HepG2 (cell line): ENCODE results near the gene MED12L. TPM values are rescaled to one million over a fixed set of nuclear protein-coding genes. Genes with fewer than 3 reads are reported as not detected.

Experiments used
- ATAC-seq: fragments of 200-7000 bp; cut with Tn5 transposase; 3 replicates; pipeline ENCODE4 v1.9.1; 2020; ENCODE audit warnings: mild to moderate bottlenecking, moderate library complexity
- BruUV-seq: library from RNA; stranded (reverse); fragments of 400-500 nt; replicated peaks from 2 replicates; lab custom pipeline; 2021; lab: Mats Ljungman, UMichigan
- CTCF ChIA-PET: fragments of 300-600 bp; formaldehyde crosslinking; extraction: SDS; loops from one replicate; lab custom pipeline; 2021; ENCODE audit warnings: low total read pairs, inconsistent platforms, low intra/inter-chr PET ratio; lab: Yijun Ruan, JAX
- POLR2A ChIA-PET: fragments of 350-600 bp; sonication (Branson Sonifier 250); formaldehyde crosslinking; loops from one replicate; lab custom pipeline; 2020; ENCODE audit warnings: antibody characterized with exemption, inconsistent platforms; lab: Yijun Ruan, JAX
- DNase-seq: peaks from one replicate; pipeline ENCODE4 v3.0.0-alpha.2; 2015; ENCODE audit warnings: low spot score
- FAIRE-seq: peaks from 3 replicates; lab custom pipeline; 2011; peaks lifted over from hg19 to GRCh38; lab: Jason Lieb, UNC
- H2AFZ ChIP-seq: one replicate; pipeline ENCODE4 v1.6.1; 2011; ENCODE audit warnings: low read length, inconsistent platforms
- H3K27ac ChIP-seq: fragments of 300-600 bp; 3 replicates; pipeline ENCODE4 v1.8.0; 2011; ENCODE audit warnings: mixed run types, mild to moderate bottlenecking, mixed read lengths, low read length, inconsistent platforms; ENCODE audit not compliant: insufficient read depth; ENCODE audit errors: extremely low read length
- H3K27me3 ChIP-seq, 2 experiments: fragments of 200-600 bp in 1 of 2; 2 replicates in 1 of 2; 3 replicates in 1 of 2; pipeline versions ENCODE4 v1.6.0 to v1.8.0; 2011; ENCODE audit warnings: low read length in 2 of 2, mild to moderate bottlenecking in 2 of 2, moderate library complexity in 2 of 2, inconsistent platforms in 1 of 2; ENCODE audit not compliant: insufficient read depth in 2 of 2, control insufficient read depth in 1 of 2
- H3K36me3 ChIP-seq, 2 experiments: fragments of 200-600 bp in 1 of 2; replicated peaks in 1 of 2; 2 replicates in 1 of 2; 3 replicates in 1 of 2; pipeline versions ENCODE4 v1.5.1 to v1.8.0; 2011; ENCODE audit warnings: low read length in 2 of 2, inconsistent platforms in 1 of 2; ENCODE audit not compliant: insufficient read depth in 2 of 2, control insufficient read depth in 1 of 2
- H3K4me1 ChIP-seq: 2 replicates; pipeline ENCODE4 v1.5.1; 2012; ENCODE audit warnings: low read length, inconsistent platforms; ENCODE audit not compliant: insufficient read depth
- H3K4me2 ChIP-seq: 2 replicates; pipeline ENCODE4 v1.6.0; 2011; ENCODE audit warnings: low read depth, low read length, inconsistent platforms
- H3K4me3 ChIP-seq, 3 experiments: fragments of 200-600 bp in 1 of 3; sonication (generic), shearing (Covaris generic) in 1 of 3; replicated peaks in 1 of 3; 2 replicates each; pipeline ENCODE4 v1.5.1; 2011 to 2016; ENCODE audit warnings: low read length in 3 of 3, inconsistent platforms in 2 of 3, low read depth in 2 of 3, mild to moderate bottlenecking in 2 of 3, control low read depth in 1 of 3, mixed read lengths in 1 of 3; ENCODE audit not compliant: insufficient read depth in 1 of 3
- H3K79me2 ChIP-seq: one replicate; pipeline ENCODE4 v1.6.1; 2011; ENCODE audit warnings: low read length, inconsistent platforms; ENCODE audit not compliant: insufficient read depth
- H3K9ac ChIP-seq: 2 replicates; pipeline ENCODE4 v1.6.0; 2011; ENCODE audit warnings: mild to moderate bottlenecking, low read depth, low read length, inconsistent platforms; ENCODE audit not compliant: insufficient read depth
- H3K9me3 ChIP-seq: 2 replicates; pipeline ENCODE4 v1.5.1; 2012; ENCODE audit warnings: mild to moderate bottlenecking, low read length
- H4K20me1 ChIP-seq: 2 replicates; pipeline ENCODE4 v1.6.0; 2011; ENCODE audit warnings: inconsistent platforms, mild to moderate bottlenecking, low read length, moderate library complexity; ENCODE audit not compliant: insufficient read depth
- NFE2 ChIP-seq: sonication (generic); formaldehyde crosslinking; IDR thresholded peaks from 2 replicates; pipeline ENCODE4 v1.4.0; 2020; ENCODE audit warnings: missing genetic modification reagents
- NR2C2 ChIP-seq: sonication (generic); formaldehyde crosslinking; IDR thresholded peaks from 2 replicates; pipeline ENCODE4 v1.4.0; 2020; ENCODE audit warnings: missing genetic modification reagents, mild to moderate bottlenecking, moderate library complexity, borderline replicate concordance
- ONECUT2 ChIP-seq: sonication (generic); formaldehyde crosslinking; IDR thresholded peaks from 2 replicates; pipeline ENCODE4 v1.4.0; 2020; ENCODE audit warnings: missing genetic modification reagents
- RAD51 ChIP-seq: fragments of 450-650 bp; IDR thresholded peaks from 2 replicates; pipeline ENCODE4 v1.6.1; 2016; ENCODE audit warnings: borderline replicate concordance
- RFXANK ChIP-seq: IDR thresholded peaks from 2 replicates; pipeline ENCODE4 v1.6.1; 2016
- SNAPC2 ChIP-seq: sonication (generic); formaldehyde crosslinking; IDR thresholded peaks from 2 replicates; pipeline ENCODE4 v1.8.1; 2022; ENCODE audit warnings: mild to moderate bottlenecking, missing genetic modification reagents
- ZNF124 ChIP-seq: sonication (generic); formaldehyde crosslinking; IDR thresholded peaks from 2 replicates; pipeline ENCODE4 v1.4.0; 2020; ENCODE audit warnings: missing genetic modification reagents
- ZNF232 ChIP-seq: sonication (generic); formaldehyde crosslinking; IDR thresholded peaks from 2 replicates; pipeline ENCODE4 v1.4.0; 2020; ENCODE audit warnings: missing genetic modification reagents, borderline replicate concordance
- ZNF672 ChIP-seq: sonication (generic); formaldehyde crosslinking; IDR thresholded peaks from 2 replicates; pipeline ENCODE4 v1.8.1; 2022; ENCODE audit warnings: missing genetic modification reagents
- ZNF841 ChIP-seq: sonication (generic); formaldehyde crosslinking; IDR thresholded peaks from 2 replicates; pipeline ENCODE4 v1.8.1; 2023; ENCODE audit warnings: missing genetic modification reagents, borderline replicate concordance
- WGBS: methylation state at CpG from one replicate; pipeline ENCODE4 v1.1.6; 2017; ENCODE audit warnings: low lambda C conversion rate; 5-methylcytosine and 5-hydroxymethylcytosine counted together
- in situ Hi-C: cut with HindIII; loops from 2 replicates; pipeline ENCODE4 v1.10.0; 2017; ENCODE audit warnings: low pct_unique_long_range_greater_than_20kb; ENCODE audit not compliant: extremely low pct_ligation_motif_present
- intact Hi-C: fragments of 100-400 bp; cut with micrococcal nuclease; formaldehyde crosslinking; loops from one replicate; pipeline ENCODE4 v1.10.0; 2022; ENCODE audit not compliant: unreplicated experiment
- polyA plus RNA-seq, 8 experiments: library from polyadenylated mRNA; depleted of rRNA in 3 of 8; stranded (reverse) in 7 of 8; unstranded in 1 of 8; fragments of >200 nt; fragmentation: Illumina TruSeq in 4 of 8; extraction: Trizol in 4 of 8; gene quantifications; 2 replicates each; pipeline versions ENCODE4 v1.2.1 to v1.2.3, GENCODE V29; 2011 to 2016; ENCODE audit warnings: low read depth in 4 of 8, missing spikeins in 1 of 8, mixed read lengths in 1 of 8; ENCODE audit not compliant: insufficient read depth in 1 of 8
- total RNA-seq, 5 experiments: library from RNA; depleted of rRNA; stranded (reverse); fragments of >200 nt; fragmentation: Illumina TruSeq; extraction: Trizol; gene quantifications; 2 replicates each; pipeline ENCODE4 v1.2.3, GENCODE V29; 2016; ENCODE audit warnings: low read depth in 1 of 5
- TF ChIP-seq, protein P1 (sequence below): sonication (generic); formaldehyde crosslinking; IDR thresholded peaks from 2 replicates; pipeline ENCODE4 v1.8.1; 2022; ENCODE audit warnings: low read depth, mild to moderate bottlenecking, missing genetic modification reagents
- TF ChIP-seq, protein P2 (sequence below): sonication (generic); formaldehyde crosslinking; IDR thresholded peaks from 2 replicates; pipeline ENCODE4 v1.4.0; 2020; ENCODE audit warnings: missing genetic modification reagents
- TF ChIP-seq, protein P3 (sequence below), 2 experiments: sonication (generic) in 1 of 2; formaldehyde crosslinking in 1 of 2; IDR thresholded peaks; 2 replicates each; pipeline versions ENCODE4 v1.6.1 to v1.9.0; 2014 to 2022; ENCODE audit warnings: antibody characterized with exemption in 1 of 2, borderline replicate concordance in 1 of 2, inconsistent platforms in 1 of 2, low read depth in 1 of 2, missing genetic modification reagents in 1 of 2

MED12L gene
- total and polyA plus RNA-seq, 2 of the 13 experiments (the other 11 are each of a cell fraction or from before 2014, with no cell fraction given): 0.07 to 0.64 TPM

DNA sequence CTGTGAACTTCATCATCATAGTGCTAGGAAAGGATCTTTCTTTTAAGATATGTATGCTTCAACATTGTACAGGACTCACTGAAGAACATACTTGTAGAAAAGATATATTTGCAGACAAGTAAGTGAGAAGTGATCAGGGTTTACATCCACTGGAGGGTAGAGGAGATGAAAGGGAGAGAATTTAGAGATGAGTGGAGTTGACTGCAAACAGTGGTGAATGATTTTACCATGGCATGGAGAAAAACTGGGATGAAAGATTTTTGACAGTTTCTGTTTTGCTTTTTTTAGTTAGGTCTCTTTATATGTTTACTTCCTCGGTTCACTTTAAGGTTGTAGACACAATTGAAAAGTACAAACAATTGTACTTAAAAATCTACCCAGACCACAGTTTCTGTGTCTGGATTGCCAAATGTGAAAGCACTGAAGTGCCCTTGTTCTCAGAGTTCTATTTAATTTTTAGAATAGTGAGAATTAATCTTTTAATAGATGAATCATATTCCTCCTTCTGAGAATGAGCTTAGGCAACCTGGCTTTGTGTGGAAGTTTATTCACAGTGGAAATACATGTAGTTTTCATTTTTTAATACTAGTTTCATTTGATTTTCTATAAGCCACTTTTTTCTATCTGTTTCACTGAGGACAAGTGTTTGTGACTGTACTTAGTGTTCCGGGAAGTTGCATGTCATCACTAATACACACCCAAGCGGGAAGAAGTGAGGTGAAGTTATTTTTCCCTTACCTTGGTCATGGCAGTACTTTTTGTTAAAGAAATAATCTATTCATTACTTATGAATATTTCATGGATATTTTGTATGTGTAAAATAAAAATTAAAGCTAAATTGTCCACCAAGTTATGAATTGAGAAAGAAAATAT lies 119.3 kb downstream of the MED12L start:
- Histone ChIP-seq H3K9ac (0 out of 2 replicates have a peak overlapping the region, but pooled peaks have one; percentile 17), H3K27me3 (no peaks in the 10 kb centered on the region), H2AFZ (peak overlapping the region; percentile 64), H4K20me1 (no peaks in the 10 kb centered on the region), H3K4me3 (no peak overlapping the region; a peak in 1 of 6 replicates), H3K4me2 (no peak overlapping the region), H3K9me3 (no peaks in the 10 kb centered on the region), H3K27ac (no peak overlapping the region), H3K4me1 (peaks cover 37% of the 10 kb centered on the region), H3K36me3 (no peaks in the 10 kb centered on the region), H3K79me2 (no peaks in the 10 kb centered on the region)
- ChIA-PET POLR2A (no interaction called here), CTCF (no interaction called here)
- intact Hi-C loops: no loop called here
- ATAC-seq (no peak), DNase-seq (no peak), FAIRE-seq (no peak)
- WGBS: 87% methylated on average over 3 of the region's 3 CpGs
- in situ Hi-C loops: loop anchor here (25.0 kb wide), 1 partner anchor 583 kb away; no protein-coding TSS in a partner anchor
- no TSS peak for BruUV-seq
- TF ChIP-seq ZNF841 (CRISPR knock-in tag): no peak
- no peak for TF ChIP-seq SNAPC2
- TF ChIP-seq ZNF124 (CRISPR knock-in tag): no peak
- TF ChIP-seq, protein P1, sequence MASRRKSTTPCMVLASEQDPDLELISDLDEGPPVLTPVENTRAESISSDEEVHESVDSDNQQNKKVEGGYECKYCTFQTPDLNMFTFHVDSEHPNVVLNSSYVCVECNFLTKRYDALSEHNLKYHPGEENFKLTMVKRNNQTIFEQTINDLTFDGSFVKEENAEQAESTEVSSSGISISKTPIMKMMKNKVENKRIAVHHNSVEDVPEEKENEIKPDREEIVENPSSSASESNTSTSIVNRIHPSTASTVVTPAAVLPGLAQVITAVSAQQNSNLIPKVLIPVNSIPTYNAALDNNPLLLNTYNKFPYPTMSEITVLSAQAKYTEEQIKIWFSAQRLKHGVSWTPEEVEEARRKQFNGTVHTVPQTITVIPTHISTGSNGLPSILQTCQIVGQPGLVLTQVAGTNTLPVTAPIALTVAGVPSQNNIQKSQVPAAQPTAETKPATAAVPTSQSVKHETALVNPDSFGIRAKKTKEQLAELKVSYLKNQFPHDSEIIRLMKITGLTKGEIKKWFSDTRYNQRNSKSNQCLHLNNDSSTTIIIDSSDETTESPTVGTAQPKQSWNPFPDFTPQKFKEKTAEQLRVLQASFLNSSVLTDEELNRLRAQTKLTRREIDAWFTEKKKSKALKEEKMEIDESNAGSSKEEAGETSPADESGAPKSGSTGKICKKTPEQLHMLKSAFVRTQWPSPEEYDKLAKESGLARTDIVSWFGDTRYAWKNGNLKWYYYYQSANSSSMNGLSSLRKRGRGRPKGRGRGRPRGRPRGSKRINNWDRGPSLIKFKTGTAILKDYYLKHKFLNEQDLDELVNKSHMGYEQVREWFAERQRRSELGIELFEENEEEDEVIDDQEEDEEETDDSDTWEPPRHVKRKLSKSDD: no peak
- TF ChIP-seq, protein P2, sequence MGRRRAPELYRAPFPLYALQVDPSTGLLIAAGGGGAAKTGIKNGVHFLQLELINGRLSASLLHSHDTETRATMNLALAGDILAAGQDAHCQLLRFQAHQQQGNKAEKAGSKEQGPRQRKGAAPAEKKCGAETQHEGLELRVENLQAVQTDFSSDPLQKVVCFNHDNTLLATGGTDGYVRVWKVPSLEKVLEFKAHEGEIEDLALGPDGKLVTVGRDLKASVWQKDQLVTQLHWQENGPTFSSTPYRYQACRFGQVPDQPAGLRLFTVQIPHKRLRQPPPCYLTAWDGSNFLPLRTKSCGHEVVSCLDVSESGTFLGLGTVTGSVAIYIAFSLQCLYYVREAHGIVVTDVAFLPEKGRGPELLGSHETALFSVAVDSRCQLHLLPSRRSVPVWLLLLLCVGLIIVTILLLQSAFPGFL (CRISPR knock-in tag): no peak
- TF ChIP-seq ONECUT2 (CRISPR knock-in tag): no peak
- TF ChIP-seq, protein P3, sequence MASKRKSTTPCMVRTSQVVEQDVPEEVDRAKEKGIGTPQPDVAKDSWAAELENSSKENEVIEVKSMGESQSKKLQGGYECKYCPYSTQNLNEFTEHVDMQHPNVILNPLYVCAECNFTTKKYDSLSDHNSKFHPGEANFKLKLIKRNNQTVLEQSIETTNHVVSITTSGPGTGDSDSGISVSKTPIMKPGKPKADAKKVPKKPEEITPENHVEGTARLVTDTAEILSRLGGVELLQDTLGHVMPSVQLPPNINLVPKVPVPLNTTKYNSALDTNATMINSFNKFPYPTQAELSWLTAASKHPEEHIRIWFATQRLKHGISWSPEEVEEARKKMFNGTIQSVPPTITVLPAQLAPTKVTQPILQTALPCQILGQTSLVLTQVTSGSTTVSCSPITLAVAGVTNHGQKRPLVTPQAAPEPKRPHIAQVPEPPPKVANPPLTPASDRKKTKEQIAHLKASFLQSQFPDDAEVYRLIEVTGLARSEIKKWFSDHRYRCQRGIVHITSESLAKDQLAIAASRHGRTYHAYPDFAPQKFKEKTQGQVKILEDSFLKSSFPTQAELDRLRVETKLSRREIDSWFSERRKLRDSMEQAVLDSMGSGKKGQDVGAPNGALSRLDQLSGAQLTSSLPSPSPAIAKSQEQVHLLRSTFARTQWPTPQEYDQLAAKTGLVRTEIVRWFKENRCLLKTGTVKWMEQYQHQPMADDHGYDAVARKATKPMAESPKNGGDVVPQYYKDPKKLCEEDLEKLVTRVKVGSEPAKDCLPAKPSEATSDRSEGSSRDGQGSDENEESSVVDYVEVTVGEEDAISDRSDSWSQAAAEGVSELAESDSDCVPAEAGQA (IDR thresholded peaks at IDR 0.05; ENCODE audit: low read depth): no peak
- TF ChIP-seq, protein P3 (CRISPR knock-in tag; IDR thresholded peaks at IDR 0.05; ENCODE audit: borderline replicate concordance): no peak
- no peak for TF ChIP-seq ZNF672
- no peak for TF ChIP-seq RFXANK (CRISPR knock-in tag)
- no peak for TF ChIP-seq NR2C2 (CRISPR knock-in tag)
- TF ChIP-seq ZNF232 (CRISPR knock-in tag): no peak
- no peak for TF ChIP-seq RAD51
- TF ChIP-seq NFE2 (CRISPR knock-in tag): no peak
